ENCODE measurements around the gene TMEM94. TPM values are rescaled to one million over a fixed set of nuclear protein-coding genes. Genes with fewer than 3 reads are reported as not detected.

TMEM94 gene
- total and polyA plus RNA-seq, 2 of the 4 experiments (the other 2 are of a cell fraction) = 8.4 to 64.7 TPM

- no peak overlapping the region for H2BK20ac ChIP-seq (ENCODE audit: low read depth, low read length)
- DNase-seq (no peak), ATAC-seq (ENCODE audit: low read depth) (no peak)
- no peak overlapping the region for H2AK5ac ChIP-seq (ENCODE audit: low read depth, low read length)
- H3K56ac ChIP-seq (ENCODE audit: extremely low read depth, insufficient read depth, low read length) = no peak overlapping the region
- H3K23ac ChIP-seq (ENCODE audit: low read depth, low read length) = no peak overlapping the region
- no peaks in the 10 kb centered on the region for H3K9me1 ChIP-seq (ENCODE audit: insufficient read depth, low read length)
- intact Hi-C loops (cut with micrococcal nuclease) = no loop called here
- dilution Hi-C loops (cut with HindIII; ENCODE audit: low sequenced_read_pairs, unreplicated experiment) = no loop called here
- no peaks in the 10 kb centered on the region for H4K20me1 ChIP-seq (ENCODE audit: insufficient read depth, low read length)
- H3K27me3 ChIP-seq (ENCODE audit: control insufficient read depth, insufficient read depth, low read length) = no peaks in the 10 kb centered on the region
- no peak overlapping the region for H2BK5ac ChIP-seq (ENCODE audit: low read depth, low read length, poor library complexity, severe bottlenecking)
- no peak for TF ChIP-seq MAFK (IDR thresholded peaks at IDR 0.05; ENCODE audit: low read depth, low read length)
- no peak overlapping the region for H3K27ac ChIP-seq (ENCODE audit: insufficient read depth, low read length)
- H4K8ac ChIP-seq (ENCODE audit: low read depth in 2 of 2, low read length in 2 of 2) = no peak overlapping the region
- H3K4me1 ChIP-seq (ENCODE audit: control insufficient read depth, insufficient read depth, low read length) = no peaks in the 10 kb centered on the region
- H2AFZ ChIP-seq (replicated peaks; ENCODE audit: low read length, poor library complexity) = no peak overlapping the region
- ChIA-PET POLR2A (ENCODE audit: unreplicated experiment) (no interaction called here), CTCF (no interaction called here)
- peaks cover 42% of the 10 kb centered on the region for H3K36me3 ChIP-seq (ENCODE audit: control insufficient read depth, insufficient read depth, low read length)
- H2BK15ac ChIP-seq (ENCODE audit: low read depth, low read length) = no peak overlapping the region
- H4K91ac ChIP-seq (ENCODE audit: insufficient read depth, low read depth, low read length) = no peak overlapping the region
- H3K4me3 ChIP-seq (ENCODE audit: insufficient read depth, low read depth, low read length) = no peak overlapping the region
- H2AK9ac ChIP-seq (replicated peaks; ENCODE audit: low read depth, low read length, poor library complexity) = no peak overlapping the region
- no peaks in the 10 kb centered on the region for H3K79me1 ChIP-seq (ENCODE audit: low read depth in 1 of 2, low read length in 2 of 2)
- 88% methylated on average over 7 of the region's 40 CpGs; no CpG with 5 or more reads in 1 of the 2 experiments for WGBS, 2 experiments (ENCODE audit: extremely low coverage in 2 of 2, insufficient read length in 1 of 2)
- no peak overlapping the region for H4K5ac ChIP-seq (ENCODE audit: low read depth, low read length)
- H3K4ac ChIP-seq (ENCODE audit: low read depth, low read length) = no peak overlapping the region
- no peaks in the 10 kb centered on the region for H3K9me3 ChIP-seq (ENCODE audit: control insufficient read depth, insufficient read depth, low read length)
- no peak overlapping the region for H3K14ac ChIP-seq (replicated peaks; ENCODE audit: low read depth, low read length)
- no peak overlapping the region for H2BK120ac ChIP-seq (ENCODE audit: low read depth, low read length)
- no peak overlapping the region for H3K9ac ChIP-seq (ENCODE audit: low read depth, low read length)
- in situ Hi-C loops (cut with MboI; ENCODE audit: low sequenced_read_pairs) = no loop called here
- no peak overlapping the region for H3K18ac ChIP-seq (ENCODE audit: low read depth, low read length)
- no peak overlapping the region for H3K4me2 ChIP-seq (ENCODE audit: low read depth, low read length)
- BruUV-seq (replicated peaks) = no TSS peak
Measured at GRCh38 chr17:75502072-75502720, 45.8 kb downstream of the TMEM94 start.

Measured in IMR-90 (cell line).